ENCODE data around the gene TSEN34.

GRCh38 chr19:54186351-54186750, 4.8 kb upstream of the TSEN34 start:
- TF ChIP-seq, protein P1, sequence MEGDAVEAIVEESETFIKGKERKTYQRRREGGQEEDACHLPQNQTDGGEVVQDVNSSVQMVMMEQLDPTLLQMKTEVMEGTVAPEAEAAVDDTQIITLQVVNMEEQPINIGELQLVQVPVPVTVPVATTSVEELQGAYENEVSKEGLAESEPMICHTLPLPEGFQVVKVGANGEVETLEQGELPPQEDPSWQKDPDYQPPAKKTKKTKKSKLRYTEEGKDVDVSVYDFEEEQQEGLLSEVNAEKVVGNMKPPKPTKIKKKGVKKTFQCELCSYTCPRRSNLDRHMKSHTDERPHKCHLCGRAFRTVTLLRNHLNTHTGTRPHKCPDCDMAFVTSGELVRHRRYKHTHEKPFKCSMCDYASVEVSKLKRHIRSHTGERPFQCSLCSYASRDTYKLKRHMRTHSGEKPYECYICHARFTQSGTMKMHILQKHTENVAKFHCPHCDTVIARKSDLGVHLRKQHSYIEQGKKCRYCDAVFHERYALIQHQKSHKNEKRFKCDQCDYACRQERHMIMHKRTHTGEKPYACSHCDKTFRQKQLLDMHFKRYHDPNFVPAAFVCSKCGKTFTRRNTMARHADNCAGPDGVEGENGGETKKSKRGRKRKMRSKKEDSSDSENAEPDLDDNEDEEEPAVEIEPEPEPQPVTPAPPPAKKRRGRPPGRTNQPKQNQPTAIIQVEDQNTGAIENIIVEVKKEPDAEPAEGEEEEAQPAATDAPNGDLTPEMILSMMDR (conservative IDR thresholded peaks at IDR 0.05; ENCODE audit: low read length) = no peak
- no peak for TF ChIP-seq EZH2phosphoT487 (IDR thresholded peaks at IDR 0.05; ENCODE audit: borderline replicate concordance, low read depth, low read length)
